Measurements from ENCODE around the gene IGF2BP1. TPM values are rescaled to one million over a fixed set of nuclear protein-coding genes. Genes with fewer than 3 reads are reported as not detected.

Gene IGF2BP1
- total RNA-seq, 6 experiments from 2014 or later, result 26.5 to 65.4 (median 60.0) TPM

DNA sequence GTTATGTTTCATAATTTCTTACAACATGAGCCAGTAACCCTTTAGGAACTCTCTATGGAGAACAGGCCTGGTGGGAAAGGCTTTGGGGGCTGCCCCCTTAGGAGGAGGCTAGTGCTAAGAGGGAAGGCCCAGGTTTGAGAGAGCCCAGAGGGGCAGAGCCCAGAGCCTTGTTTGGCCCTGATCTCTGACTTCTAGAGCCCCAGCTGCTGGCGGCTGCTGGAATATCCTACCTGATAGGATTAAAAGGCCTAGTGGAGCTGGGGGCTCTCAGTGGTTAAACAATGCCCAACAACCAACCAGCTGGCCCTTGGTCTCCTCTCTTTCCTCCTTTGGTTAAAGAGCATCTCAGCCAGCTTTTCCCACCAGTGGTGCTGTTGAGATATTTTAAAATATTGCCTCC is 54.1 kb downstream of the IGF2BP1 start:
- Mint-ChIP-seq H3K27ac (no peak overlapping the region), H3K4me1 (ENCODE audit: low read depth) (no peaks in the 10 kb centered on the region; the same call in 1 of the 2 replicates), H3K9me3 (no peaks in the 10 kb centered on the region), H3K36me3 (ENCODE audit: low read depth) (no peaks in the 10 kb centered on the region; the same call in 1 of the 2 replicates), H3K27me3 (ENCODE audit: insufficient read depth) (peaks cover 9% of the 10 kb centered on the region), H3K4me3 (no peak overlapping the region)
- no peak for DNase-seq
- TF ChIP-seq, protein P1, sequence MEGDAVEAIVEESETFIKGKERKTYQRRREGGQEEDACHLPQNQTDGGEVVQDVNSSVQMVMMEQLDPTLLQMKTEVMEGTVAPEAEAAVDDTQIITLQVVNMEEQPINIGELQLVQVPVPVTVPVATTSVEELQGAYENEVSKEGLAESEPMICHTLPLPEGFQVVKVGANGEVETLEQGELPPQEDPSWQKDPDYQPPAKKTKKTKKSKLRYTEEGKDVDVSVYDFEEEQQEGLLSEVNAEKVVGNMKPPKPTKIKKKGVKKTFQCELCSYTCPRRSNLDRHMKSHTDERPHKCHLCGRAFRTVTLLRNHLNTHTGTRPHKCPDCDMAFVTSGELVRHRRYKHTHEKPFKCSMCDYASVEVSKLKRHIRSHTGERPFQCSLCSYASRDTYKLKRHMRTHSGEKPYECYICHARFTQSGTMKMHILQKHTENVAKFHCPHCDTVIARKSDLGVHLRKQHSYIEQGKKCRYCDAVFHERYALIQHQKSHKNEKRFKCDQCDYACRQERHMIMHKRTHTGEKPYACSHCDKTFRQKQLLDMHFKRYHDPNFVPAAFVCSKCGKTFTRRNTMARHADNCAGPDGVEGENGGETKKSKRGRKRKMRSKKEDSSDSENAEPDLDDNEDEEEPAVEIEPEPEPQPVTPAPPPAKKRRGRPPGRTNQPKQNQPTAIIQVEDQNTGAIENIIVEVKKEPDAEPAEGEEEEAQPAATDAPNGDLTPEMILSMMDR (IDR thresholded peaks at IDR 0.05), result no peak

DNA sequence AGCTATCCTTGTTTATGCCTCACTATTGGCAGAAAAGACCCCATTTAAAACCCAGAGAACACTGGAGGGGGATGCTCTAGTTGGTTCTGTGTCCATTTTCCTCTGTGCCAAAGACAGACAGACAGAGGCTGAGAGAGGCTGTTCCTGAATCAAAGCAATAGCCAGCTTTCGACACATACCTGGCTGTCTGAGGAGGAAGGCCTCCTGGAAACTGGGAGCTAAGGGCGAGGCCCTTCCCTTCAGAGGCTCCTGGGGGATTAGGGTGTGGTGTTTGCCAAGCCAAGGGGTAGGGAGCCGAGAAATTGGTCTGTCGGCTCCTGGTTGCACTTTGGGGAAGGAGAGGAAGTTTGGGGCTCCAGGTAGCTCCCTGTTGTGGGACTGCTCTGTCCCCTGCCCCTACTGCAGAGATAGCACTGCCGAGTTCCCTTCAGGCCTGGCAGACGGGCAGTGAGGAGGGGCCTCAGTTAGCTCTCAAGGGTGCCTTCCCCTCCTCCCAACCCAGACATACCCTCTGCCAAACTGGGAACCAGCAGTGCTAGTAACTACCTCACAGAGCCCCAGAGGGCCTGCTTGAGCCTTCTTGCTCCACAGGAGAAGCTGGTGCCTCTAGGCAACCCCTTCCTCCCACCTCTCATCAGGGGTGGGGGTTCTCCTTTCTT is 56.1 kb downstream of the IGF2BP1 start:
- H3K27ac Mint-ChIP-seq, result peak overlapping the region; percentile 44; the same call in 1 of the 2 replicates
- H3K36me3 Mint-ChIP-seq (ENCODE audit: low read depth), result no peaks in the 10 kb centered on the region; the same call in 1 of the 2 replicates
- DNase-seq, result no peak
- TF ChIP-seq, protein P1 (IDR thresholded peaks at IDR 0.05), result no peak
- H3K4me1 Mint-ChIP-seq (ENCODE audit: low read depth), result no peaks in the 10 kb centered on the region; the same call in 1 of the 2 replicates
- peaks cover 6% of the 10 kb centered on the region for H3K27me3 Mint-ChIP-seq (ENCODE audit: insufficient read depth)
- no peak overlapping the region for H3K4me3 Mint-ChIP-seq
- H3K9me3 Mint-ChIP-seq, result no peaks in the 10 kb centered on the region

DNA sequence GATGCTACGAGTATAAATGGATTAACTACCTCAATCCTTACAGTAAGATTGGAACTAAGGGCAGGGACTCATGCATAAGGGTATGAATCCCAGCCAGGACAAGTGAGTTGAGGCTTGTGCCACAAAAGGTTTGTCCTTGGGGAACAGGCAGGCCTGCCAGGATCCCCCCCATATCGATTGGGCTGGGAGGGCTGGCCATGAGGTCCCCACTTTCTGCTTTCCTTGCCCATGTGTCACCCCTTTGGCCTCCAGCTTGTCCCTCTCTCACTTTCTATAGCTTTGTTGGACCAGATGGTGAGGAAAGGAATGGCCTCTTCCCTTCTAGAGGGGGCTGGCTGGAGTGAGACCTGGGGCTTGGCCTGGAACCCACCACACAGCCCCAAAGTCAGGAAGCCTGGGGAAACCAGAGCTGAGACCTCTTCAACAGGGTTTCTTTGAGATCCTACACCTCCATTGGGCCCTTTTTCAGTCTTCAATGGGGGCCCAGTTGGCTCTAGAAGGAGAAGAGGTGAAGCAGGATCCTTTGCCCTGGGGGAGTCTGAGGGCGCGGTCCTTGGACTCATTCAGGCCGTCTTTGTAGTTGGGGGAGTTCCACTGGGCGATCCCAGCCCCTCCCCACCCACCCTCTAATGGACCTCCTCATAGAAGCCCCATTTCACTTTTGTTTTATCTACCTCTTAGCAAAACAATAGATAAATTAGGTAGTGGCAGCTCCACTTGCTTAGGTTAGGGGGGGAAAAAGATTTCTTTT is 57.3 kb downstream of the IGF2BP1 start:
- TF ChIP-seq, protein P1 (IDR thresholded peaks at IDR 0.05), result no peak

DNA sequence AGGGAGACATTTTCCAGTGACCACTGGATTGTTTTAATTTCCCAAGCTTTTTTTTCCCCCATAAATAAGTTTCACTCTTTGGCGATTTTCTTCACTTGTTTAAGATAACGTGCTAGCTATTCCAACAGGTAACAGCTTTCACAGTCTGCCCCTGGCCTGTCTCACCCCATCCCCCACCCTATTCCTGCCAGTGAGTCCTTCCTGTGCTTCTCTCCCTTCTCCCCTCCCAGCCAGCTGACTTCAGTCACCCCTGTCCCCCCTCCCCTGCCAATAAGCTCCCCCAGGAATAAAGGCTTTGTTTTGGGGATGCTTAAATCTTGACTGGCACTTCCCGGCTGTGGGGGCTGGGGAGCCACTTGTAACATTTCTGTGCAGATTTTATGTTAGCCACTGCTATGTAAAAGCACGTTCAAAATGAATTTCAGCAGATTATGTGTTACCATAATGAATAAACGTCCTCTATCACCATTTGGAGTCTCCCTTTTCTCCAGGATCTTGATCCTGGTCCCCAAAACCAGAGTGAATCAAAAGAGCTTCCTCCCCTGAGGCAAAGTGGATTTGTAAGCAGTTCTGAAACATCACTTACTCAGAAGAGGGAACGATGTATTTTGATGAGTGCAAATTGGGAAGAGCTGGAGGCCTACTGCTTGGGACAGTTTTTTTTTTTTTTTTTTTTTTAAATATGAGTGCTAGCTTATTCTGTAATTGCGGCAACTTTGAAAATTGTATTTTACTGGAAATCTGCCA is 58.2 kb downstream of the IGF2BP1 start:
- Mint-ChIP-seq H3K36me3 (ENCODE audit: low read depth) (no peaks in the 10 kb centered on the region), H3K27me3 (ENCODE audit: insufficient read depth) (peaks cover 7% of the 10 kb centered on the region), H3K9me3 (no peaks in the 10 kb centered on the region), H3K4me1 (ENCODE audit: low read depth) (no peaks in the 10 kb centered on the region; the same call in 1 of the 2 replicates), H3K4me3 (no peak overlapping the region), H3K27ac (no peak overlapping the region)
- TF ChIP-seq, protein P1 (IDR thresholded peaks at IDR 0.05), result no peak
- DNase-seq, result no peak

More for the DNA sequence above, 57.3 kb downstream of the IGF2BP1 start:
- Mint-ChIP-seq H3K4me3 (no peak overlapping the region), H3K27me3 (ENCODE audit: insufficient read depth) (peaks cover 7% of the 10 kb centered on the region), H3K4me1 (ENCODE audit: low read depth) (no peaks in the 10 kb centered on the region; the same call in 1 of the 2 replicates), H3K36me3 (ENCODE audit: low read depth) (no peaks in the 10 kb centered on the region), H3K27ac (no peak overlapping the region), H3K9me3 (no peaks in the 10 kb centered on the region)
- no peak for DNase-seq

DNA sequence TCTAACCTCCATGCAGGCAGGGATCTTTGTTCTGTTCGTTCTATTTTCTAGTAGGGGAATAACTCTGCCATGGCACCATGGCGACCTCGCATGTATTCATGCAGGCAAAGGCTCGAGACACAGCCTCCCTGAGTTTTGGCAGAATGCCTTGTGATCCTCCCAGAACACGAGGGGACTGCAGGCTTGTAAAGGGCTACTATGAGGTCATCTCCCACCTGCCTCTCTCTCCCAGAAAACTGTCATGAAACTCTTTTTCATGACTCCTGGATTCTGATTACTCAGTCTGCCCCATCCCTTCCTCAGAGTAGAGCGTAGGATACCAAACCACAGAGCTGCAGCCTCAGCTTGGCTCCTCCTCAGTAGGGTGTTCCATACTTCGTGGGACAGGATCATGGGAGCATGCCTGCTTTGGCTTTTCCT is 64.3 kb downstream of the IGF2BP1 start:
- no peak overlapping the region for H3K27ac Mint-ChIP-seq
- peaks cover 12% of the 10 kb centered on the region for H3K27me3 Mint-ChIP-seq (ENCODE audit: insufficient read depth)
- no peaks in the 10 kb centered on the region for H3K9me3 Mint-ChIP-seq
- H3K36me3 Mint-ChIP-seq (ENCODE audit: low read depth), result no peaks in the 10 kb centered on the region
- H3K4me3 Mint-ChIP-seq, result no peak overlapping the region
- TF ChIP-seq, protein P1 (IDR thresholded peaks at IDR 0.05), result no peak
- no peak for DNase-seq
- no peaks in the 10 kb centered on the region for H3K4me1 Mint-ChIP-seq (ENCODE audit: low read depth)
